ENCODE measurements around the gene CXCL1. TPM values are rescaled to one million over a fixed set of nuclear protein-coding genes. Genes with fewer than 3 reads are reported as not detected.
"Not testable (repeated sequence)": the region's sequence is repeated elsewhere in the genome, so short reads cannot be mapped to it uniquely, and the experiment has no call there.

Gene CXCL1
- total RNA-seq, 2 experiments from 2014 or later, result not detected

DNA sequence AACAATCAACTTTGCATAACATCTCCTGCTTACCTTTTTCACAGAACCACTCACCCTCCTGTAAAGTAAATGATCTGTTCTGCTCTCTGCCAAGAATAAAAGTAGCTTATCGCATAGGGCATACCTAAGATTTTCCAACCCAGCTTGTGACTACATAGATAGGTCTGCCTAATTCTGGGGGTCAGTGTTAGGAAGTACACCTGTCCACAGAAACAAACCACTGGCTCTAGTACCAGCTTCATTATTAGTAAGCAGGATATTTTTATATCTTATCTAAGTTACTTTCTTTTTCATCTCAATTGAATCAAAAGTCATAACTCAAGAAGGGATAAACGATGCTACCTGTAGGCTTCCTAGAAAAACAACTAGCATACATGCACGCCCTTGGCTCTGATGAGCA is 23.8 kb downstream of the CXCL1 start:
- Mint-ChIP-seq H3K4me3 (no peak overlapping the region), H3K27me3 (ENCODE audit: low read depth) (peaks cover 3% of the 10 kb centered on the region), H3K9me3 (ENCODE audit: insufficient read depth) (no peaks in the 10 kb centered on the region), H3K36me3 (ENCODE audit: low read depth) (no peaks in the 10 kb centered on the region), H3K4me1 (ENCODE audit: low read depth) (no peaks in the 10 kb centered on the region), H3K27ac (no peak overlapping the region)
- ATAC-seq (no peak), DNase-seq (no peak)
- ChIA-PET CTCF (no interaction called here), POLR2A (no interaction called here)

- POLR2A ChIA-PET, result no interaction called here
- Mint-ChIP-seq H3K36me3 (ENCODE audit: low read depth) (no peaks in the 10 kb centered on the region), H3K9me3 (ENCODE audit: insufficient read depth) (no peaks in the 10 kb centered on the region), H3K4me1 (ENCODE audit: low read depth) (no peaks in the 10 kb centered on the region), H3K4me3 (no peak overlapping the region), H3K27me3 (ENCODE audit: low read depth) (peaks cover 3% of the 10 kb centered on the region), H3K27ac (no peak overlapping the region)
- no peak for DNase-seq
- ATAC-seq, result no peak
- CTCF ChIA-PET, result no interaction called here
Measured at GRCh38 chr4:73894001-73894400, 24.8 kb downstream of the CXCL1 start.

- Mint-ChIP-seq H3K4me3 (no peak overlapping the region), H3K36me3 (ENCODE audit: low read depth) (no peaks in the 10 kb centered on the region), H3K4me1 (ENCODE audit: low read depth) (no peaks in the 10 kb centered on the region), H3K9me3 (ENCODE audit: insufficient read depth) (no peaks in the 10 kb centered on the region), H3K27me3 (ENCODE audit: low read depth) (no peaks in the 10 kb centered on the region), H3K27ac (no peak overlapping the region)
- DNase-seq (no peak), ATAC-seq (no peak)
- CTCF ChIA-PET, result no interaction called here
- POLR2A ChIA-PET, result no interaction called here
Measured at GRCh38 chr4:73895201-73896175, 26.3 kb downstream of the CXCL1 start.

- ChIA-PET POLR2A (no interaction called here), CTCF (no interaction called here)
- Mint-ChIP-seq H3K27ac (no peak overlapping the region), H3K9me3 (ENCODE audit: insufficient read depth) (no peaks in the 10 kb centered on the region), H3K4me1 (ENCODE audit: low read depth) (no peaks in the 10 kb centered on the region), H3K4me3 (no peak overlapping the region), H3K36me3 (ENCODE audit: low read depth) (no peaks in the 10 kb centered on the region), H3K27me3 (ENCODE audit: low read depth) (no peaks in the 10 kb centered on the region)
- ATAC-seq, result no peak
- DNase-seq, result no peak
Measured at GRCh38 chr4:73896416-73896815, 27.2 kb downstream of the CXCL1 start.

DNA sequence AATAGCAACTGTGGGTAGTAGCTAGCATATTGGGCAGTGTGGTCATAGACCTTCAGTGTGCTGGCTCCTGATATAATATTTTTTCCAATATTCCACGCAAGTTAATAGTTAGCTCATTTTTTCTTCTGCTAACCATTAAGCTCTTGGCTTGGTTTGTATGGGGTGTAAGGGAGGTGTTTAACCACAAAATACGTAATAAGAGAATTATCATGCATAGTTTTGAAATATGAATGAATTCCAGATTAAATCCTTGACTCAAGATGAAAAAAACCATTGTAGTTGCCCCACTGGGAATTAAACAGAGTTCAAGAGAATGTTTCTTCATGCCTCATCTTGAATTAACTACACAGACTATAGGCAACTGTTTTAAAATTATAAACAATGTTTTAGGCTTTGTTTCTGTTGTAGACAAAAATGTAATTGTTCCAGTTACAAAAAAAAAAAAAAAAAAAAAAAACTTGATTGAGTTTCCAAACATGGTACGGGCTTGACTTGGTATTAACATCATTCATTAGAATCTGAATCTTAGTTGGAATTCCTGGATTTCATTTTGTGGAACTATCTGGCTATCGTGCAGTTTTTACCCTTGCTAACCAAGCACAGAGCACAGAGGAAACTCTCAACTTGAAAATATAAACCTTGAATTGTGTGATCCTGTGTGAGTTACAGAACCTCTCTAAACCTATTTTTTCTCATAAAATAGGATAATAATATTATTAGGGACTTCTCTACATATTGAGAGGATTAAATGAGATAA is 28.4 kb downstream of the CXCL1 start:
- ATAC-seq (no peak), DNase-seq (no peak)
- ChIA-PET POLR2A (no interaction called here), CTCF (no interaction called here)
- no peaks in the 10 kb centered on the region for H3K36me3 Mint-ChIP-seq (ENCODE audit: low read depth)
- no peaks in the 10 kb centered on the region for H3K9me3 Mint-ChIP-seq (ENCODE audit: insufficient read depth)
- no peaks in the 10 kb centered on the region for H3K4me1 Mint-ChIP-seq (ENCODE audit: low read depth)
- H3K27ac Mint-ChIP-seq, result no peak overlapping the region
- H3K27me3 Mint-ChIP-seq (ENCODE audit: low read depth), result no peaks in the 10 kb centered on the region
- no peak overlapping the region for H3K4me3 Mint-ChIP-seq

GRCh38 chr4:73899338-73899737 is 30.1 kb downstream of the CXCL1 start:
- H3K9me3 Mint-ChIP-seq (ENCODE audit: insufficient read depth); POLR2A ChIA-PET; ATAC-seq; CTCF ChIA-PET; H3K4me3 Mint-ChIP-seq; H3K27ac Mint-ChIP-seq; DNase-seq; H3K36me3 Mint-ChIP-seq (ENCODE audit: low read depth); H3K27me3 Mint-ChIP-seq (ENCODE audit: low read depth); H3K4me1 Mint-ChIP-seq (ENCODE audit: low read depth): not testable (repeated sequence)

DNA sequence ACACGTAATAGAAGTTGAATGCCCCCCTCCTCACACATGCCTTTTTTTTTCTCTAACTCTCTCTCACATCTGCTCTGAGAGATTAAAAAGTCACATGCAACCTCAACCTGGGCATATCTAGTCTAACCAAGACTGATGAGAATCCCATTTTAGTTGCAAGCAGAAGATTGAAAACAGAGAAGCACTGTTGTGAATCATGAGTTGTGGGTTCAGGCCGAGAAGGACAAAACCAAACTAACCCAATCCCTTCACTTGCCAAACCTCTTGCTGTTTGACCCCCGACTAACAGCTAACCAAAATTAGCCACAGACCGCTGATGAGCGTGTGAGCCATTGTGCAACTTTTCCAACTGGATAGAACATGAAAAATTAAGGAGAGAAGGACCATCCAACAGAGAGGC is 31.8 kb downstream of the CXCL1 start:
- H3K4me3 Mint-ChIP-seq, result no peak overlapping the region
- H3K36me3 Mint-ChIP-seq (ENCODE audit: low read depth), result no peaks in the 10 kb centered on the region
- H3K27ac Mint-ChIP-seq, result no peak overlapping the region
- ChIA-PET CTCF (no interaction called here), POLR2A (no interaction called here)
- no peaks in the 10 kb centered on the region for H3K4me1 Mint-ChIP-seq (ENCODE audit: low read depth)
- no peaks in the 10 kb centered on the region for H3K27me3 Mint-ChIP-seq (ENCODE audit: low read depth)
- ATAC-seq (no peak), DNase-seq (no peak)
- H3K9me3 Mint-ChIP-seq (ENCODE audit: insufficient read depth), result no peaks in the 10 kb centered on the region

- no peaks in the 10 kb centered on the region for H3K36me3 Mint-ChIP-seq (ENCODE audit: low read depth)
- H3K9me3 Mint-ChIP-seq (ENCODE audit: insufficient read depth), result no peaks in the 10 kb centered on the region
- H3K4me3 Mint-ChIP-seq, result no peak overlapping the region
- ChIA-PET POLR2A (no interaction called here), CTCF (no interaction called here)
- no peak for DNase-seq
- H3K4me1 Mint-ChIP-seq (ENCODE audit: low read depth), result no peaks in the 10 kb centered on the region
- no peak overlapping the region for H3K27ac Mint-ChIP-seq
- no peak for ATAC-seq
- no peaks in the 10 kb centered on the region for H3K27me3 Mint-ChIP-seq (ENCODE audit: low read depth)
Measured at GRCh38 chr4:73902038-73902637, 32.9 kb downstream of the CXCL1 start.

DNA sequence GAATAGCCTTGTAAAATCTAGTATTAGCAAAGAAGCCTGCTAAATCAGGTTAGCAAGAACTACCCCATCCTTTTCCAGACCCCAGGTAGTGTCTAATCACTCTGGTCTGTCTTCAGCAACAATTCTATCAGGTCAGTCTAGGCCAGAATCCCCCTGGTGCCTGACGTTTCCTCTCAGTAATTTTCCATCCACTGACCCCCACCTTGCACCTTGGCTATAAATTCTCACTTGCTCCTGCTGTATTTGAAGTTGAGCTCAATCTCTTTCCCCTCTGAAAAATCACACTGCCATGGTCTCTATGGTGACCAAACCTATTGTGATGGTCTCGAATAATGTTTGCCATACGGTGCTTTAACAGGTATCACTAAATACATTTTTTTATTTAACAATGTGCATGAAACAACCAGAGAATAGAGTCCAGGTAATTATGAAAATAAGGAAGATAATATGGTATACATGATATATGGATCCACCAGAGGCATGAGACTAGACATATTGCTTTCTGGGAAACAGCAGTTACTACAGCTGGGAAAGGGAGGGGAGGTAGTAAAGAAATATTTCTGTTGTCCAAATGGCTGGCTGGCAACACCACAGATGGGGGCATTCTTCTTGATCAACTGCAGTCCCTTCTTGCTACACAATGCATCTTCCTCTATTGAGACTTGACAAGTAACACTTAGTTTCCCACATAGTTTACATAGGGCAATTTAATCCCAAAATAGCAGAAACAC is 33.8 kb downstream of the CXCL1 start:
- H3K27me3 Mint-ChIP-seq (ENCODE audit: low read depth), result no peaks in the 10 kb centered on the region
- ChIA-PET CTCF (no interaction called here), POLR2A (no interaction called here)
- no peak for DNase-seq
- no peak overlapping the region for H3K27ac Mint-ChIP-seq
- H3K4me3 Mint-ChIP-seq, result no peak overlapping the region
- H3K36me3 Mint-ChIP-seq (ENCODE audit: low read depth), result no peaks in the 10 kb centered on the region
- no peaks in the 10 kb centered on the region for H3K4me1 Mint-ChIP-seq (ENCODE audit: low read depth)
- ATAC-seq, result no peak
- H3K9me3 Mint-ChIP-seq (ENCODE audit: insufficient read depth), result no peaks in the 10 kb centered on the region

DNA sequence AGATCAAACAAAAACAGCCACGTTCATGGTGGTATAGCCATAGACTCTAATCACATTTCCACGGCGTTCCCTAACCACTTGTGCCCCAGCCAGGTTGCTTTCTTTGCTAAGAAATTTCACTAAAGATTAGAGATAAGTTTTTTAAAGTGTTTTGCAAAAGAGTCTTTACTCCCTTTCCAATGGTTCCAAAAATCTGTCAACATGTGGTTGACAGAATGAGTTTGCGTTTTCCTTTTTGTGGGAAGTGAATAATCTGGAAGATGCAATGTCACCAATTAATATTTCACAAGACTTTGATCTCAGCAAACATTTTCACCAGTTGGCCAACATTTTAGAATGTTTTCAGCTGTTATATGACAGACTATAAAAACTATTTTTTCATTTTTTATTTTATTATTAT is 35.3 kb downstream of the CXCL1 start:
- ChIA-PET CTCF (no interaction called here), POLR2A (no interaction called here)
- H3K4me3 Mint-ChIP-seq, result no peak overlapping the region
- H3K36me3 Mint-ChIP-seq (ENCODE audit: low read depth), result no peaks in the 10 kb centered on the region
- no peak overlapping the region for H3K27ac Mint-ChIP-seq
- H3K9me3 Mint-ChIP-seq (ENCODE audit: insufficient read depth), result no peaks in the 10 kb centered on the region
- no peaks in the 10 kb centered on the region for H3K4me1 Mint-ChIP-seq (ENCODE audit: low read depth)
- no peak for DNase-seq
- ATAC-seq, result no peak
- H3K27me3 Mint-ChIP-seq (ENCODE audit: low read depth), result no peaks in the 10 kb centered on the region

- no peak for DNase-seq
- no peak for ATAC-seq
- Mint-ChIP-seq H3K27me3 (ENCODE audit: low read depth) (no peaks in the 10 kb centered on the region), H3K4me3 (no peak overlapping the region), H3K36me3 (ENCODE audit: low read depth) (no peaks in the 10 kb centered on the region), H3K4me1 (ENCODE audit: low read depth) (no peaks in the 10 kb centered on the region), H3K9me3 (ENCODE audit: insufficient read depth) (no peaks in the 10 kb centered on the region), H3K27ac (no peak overlapping the region)
- ChIA-PET CTCF (no interaction called here), POLR2A (no interaction called here)
Measured at GRCh38 chr4:73908965-73909364, 39.8 kb downstream of the CXCL1 start.

- DNase-seq, result no peak
- H3K27ac Mint-ChIP-seq, result no peak overlapping the region
- no peaks in the 10 kb centered on the region for H3K9me3 Mint-ChIP-seq (ENCODE audit: insufficient read depth)
- no peaks in the 10 kb centered on the region for H3K4me1 Mint-ChIP-seq (ENCODE audit: low read depth)
- POLR2A ChIA-PET, result no interaction called here
- H3K36me3 Mint-ChIP-seq (ENCODE audit: low read depth), result no peaks in the 10 kb centered on the region
- H3K27me3 Mint-ChIP-seq (ENCODE audit: low read depth), result no peaks in the 10 kb centered on the region
- H3K4me3 Mint-ChIP-seq, result no peak overlapping the region
- CTCF ChIA-PET, result no interaction called here
- no peak for ATAC-seq
Measured at GRCh38 chr4:73911746-73912145, 42.6 kb downstream of the CXCL1 start.
